HPDE6-E6E7 (cell line): ENCODE measurements around the gene SYTL2.

Source experiments
- DNase-seq: peaks from one replicate; pipeline ENCODE4 v3.0.0; 2011; ENCODE audit warnings: missing footprints; ENCODE audit errors: extremely low spot score

The SYTL2 gene

GRCh38 chr11:85732965-85733364 lies 78.0 kb downstream of the SYTL2 start:
- DNase-seq = no peak

- DNase-seq = no peak
Observed at GRCh38 chr11:85726381-85726780, 84.6 kb downstream of the SYTL2 start.

- DNase-seq = peak; percentile 51
Observed at GRCh38 chr11:85725510-85726258, 85.3 kb downstream of the SYTL2 start.

GRCh38 chr11:85724748-85725465 lies 86.0 kb downstream of the SYTL2 start:
- no peak for DNase-seq

- DNase-seq = peak; percentile 22
Observed at GRCh38 chr11:85723088-85723487, 87.9 kb downstream of the SYTL2 start.

GRCh38 chr11:85721191-85721590 lies 89.8 kb downstream of the SYTL2 start:
- no peak for DNase-seq

- DNase-seq = peak; percentile 82
Observed at GRCh38 chr11:85718991-85719807, 91.7 kb downstream of the SYTL2 start.

- no peak for DNase-seq
Observed at GRCh38 chr11:85718126-85718943, 92.6 kb downstream of the SYTL2 start.

- DNase-seq = no peak
Observed at GRCh38 chr11:85717429-85717828, 93.5 kb downstream of the SYTL2 start.

GRCh38 chr11:85712953-85713352 lies 98.0 kb downstream of the SYTL2 start:
- DNase-seq = no peak

- no peak for DNase-seq
Observed at GRCh38 chr11:85710917-85711316, 100.0 kb downstream of the SYTL2 start.

GRCh38 chr11:85709941-85710702 lies 100.8 kb downstream of the SYTL2 start:
- no peak for DNase-seq

GRCh38 chr11:85705800-85706199 lies 105.1 kb downstream of the SYTL2 start:
- no peak for DNase-seq

- no peak for DNase-seq
Observed at GRCh38 chr11:85704967-85705366, 106.0 kb downstream of the SYTL2 start.

- DNase-seq = no peak
Observed at GRCh38 chr11:85699957-85700741, 110.8 kb downstream of the SYTL2 start.

- no peak for DNase-seq
Observed at GRCh38 chr11:85698195-85698594, 112.7 kb downstream of the SYTL2 start.

GRCh38 chr11:85697747-85698146 lies 113.2 kb downstream of the SYTL2 start:
- no peak for DNase-seq

- no peak for DNase-seq
Observed at GRCh38 chr11:85695546-85695945, 115.4 kb downstream of the SYTL2 start.

- DNase-seq = peak; percentile 34
Observed at GRCh38 chr11:85694385-85694980, 116.5 kb downstream of the SYTL2 start.
